OCI-LY3 (cell line): ENCODE measurements around the gene BCAP29.

Source experiments
- CTCF ChIP-seq: fragments of 200-600, 300-600 bp; sonication (generic); IDR thresholded peaks from 2 replicates; pipeline ENCODE4 v1.5.1; 2014; ENCODE audit warnings: antibody characterized with exemption, low read length, low read depth
- EZH2phosphoT487 ChIP-seq: fragments of 200-600 bp; shearing (Covaris generic); IDR thresholded peaks from 2 replicates; pipeline ENCODE4 v1.6.1; 2018; ENCODE audit warnings: antibody characterized with exemption, mixed run types, low read depth

GRCh38 chr7:107570298-107570697 is 9.7 kb upstream of the BCAP29 start:
- no peak for TF ChIP-seq CTCF
- TF ChIP-seq EZH2phosphoT487: no peak
